Stimulated activated CD8-positive, alpha-beta memory T cell treated with anti-CD3 and anti-CD28 coated beads, Interleukin-7, amount 100 ng/mL, for 24 hours (primary cell): ENCODE measurements around the gene LRRC8C.
"Not testable (repeated sequence)": the region's sequence is repeated elsewhere in the genome, so short reads cannot be mapped to it uniquely, and the experiment has no call there.

ENCODE experiments used
- DNase-seq: peaks from one replicate; pipeline ENCODE4 v3.0.0-alpha.2; 2020; ENCODE audit warnings: low read depth

LRRC8C gene

DNA sequence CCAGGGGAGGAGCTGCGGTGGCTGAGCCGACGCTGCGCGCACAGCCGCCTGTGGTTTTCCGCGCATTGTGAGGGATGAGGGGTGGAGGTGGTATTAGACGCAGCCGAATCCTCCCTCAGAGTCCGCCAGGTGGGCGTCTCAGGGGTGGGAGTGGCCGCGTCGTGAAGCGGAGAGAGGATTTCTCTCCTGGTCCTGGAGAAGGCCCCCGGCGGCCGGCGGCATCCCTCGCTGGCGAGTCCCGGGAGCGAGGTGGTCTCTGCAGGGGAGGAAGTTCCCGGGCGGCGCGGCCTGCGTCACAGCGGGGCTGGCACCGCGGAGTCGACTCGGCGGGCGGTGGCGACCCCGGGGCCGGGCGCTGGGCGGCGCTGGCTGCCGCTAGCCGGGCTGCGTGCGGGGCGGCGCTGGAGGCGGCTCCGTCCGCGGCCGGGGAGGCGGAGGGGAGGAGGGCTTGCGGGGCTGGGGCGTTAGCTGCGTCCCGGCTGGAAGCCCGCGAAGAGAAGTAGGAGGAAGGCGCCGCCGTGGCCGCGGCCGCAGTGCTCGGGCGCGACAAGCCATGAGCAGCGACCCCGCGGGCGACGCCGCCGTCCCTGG lies at the start of gene LRRC8C:
Gene LRRC8C (plus strand): TSS at position 464 of the 591 bp plus-strand sequence. CDS start 53,354 bp downstream, outside the sequence.
- DNase-seq, result peak; percentile 75

DNA sequence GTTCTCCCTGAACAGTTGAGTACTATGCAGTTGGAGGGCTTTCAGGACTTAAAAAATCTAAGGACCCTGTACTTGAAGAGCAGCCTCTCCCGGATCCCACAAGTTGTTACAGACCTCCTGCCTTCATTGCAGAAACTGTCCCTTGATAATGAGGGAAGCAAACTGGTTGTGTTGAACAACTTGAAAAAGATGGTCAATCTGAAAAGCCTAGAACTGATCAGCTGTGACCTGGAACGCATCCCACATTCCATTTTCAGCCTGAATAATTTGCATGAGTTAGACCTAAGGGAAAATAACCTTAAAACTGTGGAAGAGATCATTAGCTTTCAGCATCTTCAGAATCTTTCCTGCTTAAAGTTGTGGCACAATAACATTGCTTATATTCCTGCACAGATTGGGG lies 48.7 kb upstream of the LRRC8C start:
- DNase-seq, result no peak

DNA sequence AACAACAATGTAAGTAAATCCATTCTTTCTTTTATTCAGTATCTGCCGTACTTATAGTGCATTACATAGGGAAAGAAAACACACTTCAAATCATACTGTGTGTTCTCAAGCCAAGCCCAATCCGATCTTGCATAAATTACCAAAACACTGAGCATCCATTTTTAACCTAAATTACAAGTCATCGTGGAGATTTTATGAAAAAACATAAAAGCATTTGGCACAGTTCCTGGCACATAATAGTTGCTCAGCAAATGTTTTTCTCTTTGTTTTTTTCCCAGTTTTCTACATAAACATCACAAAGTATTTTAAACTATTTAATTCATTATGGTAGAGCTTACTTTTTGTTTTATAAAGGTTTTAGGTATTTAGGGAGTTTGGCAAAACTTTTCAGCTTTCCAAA lies 48.1 kb upstream of the LRRC8C start:
- no peak for DNase-seq

DNA sequence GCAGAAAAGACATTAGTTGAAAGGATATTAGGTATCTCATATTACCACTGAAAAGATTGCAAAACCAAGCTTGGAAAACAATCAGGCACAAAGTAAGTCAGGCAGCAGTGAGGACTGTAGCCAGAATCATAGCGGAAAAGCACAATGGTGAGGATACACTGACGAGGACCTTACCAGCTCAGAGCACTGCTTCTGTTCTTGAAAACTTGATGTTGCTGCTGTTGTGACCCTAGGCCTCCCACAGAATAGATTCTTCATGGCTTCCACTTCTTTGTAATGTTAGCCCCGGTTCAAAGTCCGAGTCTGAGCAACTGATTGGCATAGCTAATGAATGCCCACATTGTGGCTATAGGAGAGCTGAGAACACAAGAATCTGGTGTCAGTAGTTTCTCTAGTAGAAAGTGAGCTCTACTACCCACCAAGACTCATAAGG lies 45.2 kb upstream of the LRRC8C start:
- DNase-seq, result no peak

DNA sequence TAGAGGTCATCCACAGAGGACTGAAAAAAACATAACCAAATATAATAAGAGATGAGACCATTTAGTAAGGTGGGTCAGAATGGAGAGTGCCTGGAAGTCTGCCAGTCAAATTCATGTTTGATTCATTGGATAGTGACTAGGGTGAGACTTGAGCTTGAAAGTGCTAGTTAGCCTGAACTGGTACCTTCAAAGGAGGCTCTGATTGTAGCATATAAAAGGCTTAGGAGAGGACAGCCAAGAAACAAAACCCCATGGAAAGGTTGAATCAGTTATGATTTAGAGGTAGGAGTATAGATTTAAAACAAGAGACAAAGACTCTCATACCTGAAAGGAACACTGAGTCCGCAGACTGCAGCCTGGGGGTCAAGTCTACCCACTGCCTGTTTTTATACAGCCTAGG lies 44.4 kb upstream of the LRRC8C start:
- no peak for DNase-seq

DNA sequence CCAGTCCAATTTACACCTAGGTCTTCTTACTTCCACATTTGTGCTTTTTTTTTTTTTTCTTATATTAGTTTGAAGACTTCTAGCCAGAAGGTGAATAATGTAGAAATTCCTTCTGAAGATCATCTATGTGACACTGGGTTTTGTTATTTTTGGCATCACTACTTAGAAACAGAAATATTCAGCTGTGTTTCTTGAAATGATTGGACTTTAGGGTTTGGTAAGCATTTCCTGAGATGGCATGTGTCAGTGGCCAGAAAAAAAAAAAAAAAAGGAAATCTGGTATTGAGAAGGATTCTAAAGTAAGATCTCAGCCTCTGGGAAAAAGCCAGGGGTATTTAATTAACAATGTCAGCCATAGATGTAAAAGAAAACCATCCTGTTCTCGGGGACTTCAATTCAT lies 43.4 kb upstream of the LRRC8C start:
- DNase-seq, result no peak

DNA sequence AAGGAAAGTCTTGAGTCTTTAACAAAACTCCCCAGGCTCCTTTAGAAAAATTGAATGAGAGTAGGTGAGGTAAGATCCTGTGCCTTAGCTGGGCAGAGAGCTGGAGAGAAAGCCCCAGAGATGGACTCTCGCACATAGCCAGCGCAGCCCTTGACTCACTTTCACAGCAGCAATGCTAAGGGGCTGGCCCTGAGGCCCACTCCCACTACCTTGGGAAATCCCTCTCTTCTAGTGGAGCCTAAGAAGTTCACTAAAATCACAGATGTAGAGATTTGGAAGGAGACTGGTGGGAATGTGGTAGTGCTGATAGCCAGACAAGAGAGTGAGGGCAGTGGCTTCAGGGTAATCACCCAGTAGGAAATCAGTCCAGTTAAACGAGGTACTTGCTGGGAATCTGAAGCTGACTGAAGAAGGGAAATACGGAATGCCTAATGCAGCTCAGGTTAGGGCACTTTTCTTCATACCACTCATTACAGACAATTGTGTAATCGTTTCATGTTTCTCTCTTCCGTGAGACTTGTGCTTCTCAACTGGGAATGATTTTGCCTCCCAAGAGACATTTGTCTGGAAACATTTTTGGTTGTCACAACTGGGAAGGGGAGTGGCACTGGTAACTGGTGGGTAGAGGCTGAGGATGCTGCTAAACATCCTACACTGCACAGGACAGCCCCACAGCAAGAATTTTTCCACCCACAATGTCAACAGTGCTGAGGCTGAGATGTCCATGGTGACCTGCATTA lies 42.4 kb upstream of the LRRC8C start:
- no peak for DNase-seq

DNA sequence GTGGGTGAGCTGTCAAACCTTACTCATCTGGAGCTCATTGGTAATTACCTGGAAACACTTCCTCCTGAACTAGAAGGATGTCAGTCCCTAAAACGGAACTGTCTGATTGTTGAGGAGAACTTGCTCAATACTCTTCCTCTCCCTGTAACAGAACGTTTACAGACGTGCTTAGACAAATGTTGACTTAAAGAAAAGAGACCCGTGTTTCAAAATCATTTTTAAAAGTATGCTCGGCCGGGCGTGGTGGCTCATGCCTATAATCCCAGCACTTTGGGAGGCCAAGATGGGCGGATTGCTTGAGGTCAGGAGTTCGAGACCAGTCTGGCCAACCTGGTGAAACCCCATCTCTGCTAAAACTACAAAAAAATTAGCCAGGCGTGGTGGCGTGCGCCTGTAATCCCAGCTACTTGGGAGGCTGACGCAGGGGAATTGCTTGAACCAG lies 40.0 kb upstream of the LRRC8C start:
- not testable (repeated sequence) for DNase-seq

DNA sequence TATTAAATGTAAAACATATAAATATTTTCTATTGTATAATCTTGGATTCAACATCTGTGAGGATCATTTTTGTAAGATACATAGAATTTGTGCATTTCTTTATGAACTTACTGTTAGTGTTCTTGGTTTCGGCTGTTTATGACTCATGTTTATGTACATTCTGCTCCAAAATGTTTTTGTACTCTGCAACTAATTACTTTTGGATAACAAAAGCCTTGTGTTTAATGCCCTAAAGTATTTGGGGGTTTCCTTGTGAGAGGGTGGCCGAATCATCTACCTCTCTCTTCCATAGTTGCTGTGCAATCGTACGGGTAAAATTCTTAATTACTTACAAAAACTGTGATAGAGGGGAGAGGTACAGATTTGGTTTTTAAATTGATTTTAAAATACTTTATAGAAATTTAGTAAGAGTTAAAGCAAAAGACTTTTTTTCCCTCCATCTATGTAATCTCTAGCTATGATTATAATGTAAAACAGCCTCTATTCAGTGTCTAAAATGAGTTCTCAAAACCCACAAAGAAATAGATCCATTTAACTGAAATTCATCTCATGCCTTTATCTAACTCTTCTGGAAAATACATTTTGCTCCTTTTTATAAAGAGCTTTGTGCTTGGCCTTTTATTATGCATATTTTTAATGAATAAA lies 38.7 kb upstream of the LRRC8C start:
- DNase-seq, result no peak

DNA sequence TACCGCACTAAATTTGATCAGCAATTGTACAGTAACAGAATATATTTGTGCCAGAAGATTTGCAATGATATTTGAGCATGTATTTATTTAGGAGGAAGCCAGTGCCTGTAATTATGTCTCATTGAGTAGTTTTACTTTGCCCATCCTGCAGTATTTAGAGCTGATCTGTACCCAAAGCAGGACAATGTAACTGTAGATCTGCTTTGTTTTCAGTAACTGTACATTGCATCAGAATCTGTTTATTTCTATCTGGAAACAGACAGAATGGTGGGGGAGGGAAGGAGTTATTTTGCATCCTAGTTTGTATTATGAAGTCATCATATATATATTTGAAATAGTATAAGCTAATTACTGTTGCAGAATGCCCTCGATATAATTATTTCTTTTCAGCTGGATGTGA lies 36.2 kb upstream of the LRRC8C start:
- no peak for DNase-seq

DNA sequence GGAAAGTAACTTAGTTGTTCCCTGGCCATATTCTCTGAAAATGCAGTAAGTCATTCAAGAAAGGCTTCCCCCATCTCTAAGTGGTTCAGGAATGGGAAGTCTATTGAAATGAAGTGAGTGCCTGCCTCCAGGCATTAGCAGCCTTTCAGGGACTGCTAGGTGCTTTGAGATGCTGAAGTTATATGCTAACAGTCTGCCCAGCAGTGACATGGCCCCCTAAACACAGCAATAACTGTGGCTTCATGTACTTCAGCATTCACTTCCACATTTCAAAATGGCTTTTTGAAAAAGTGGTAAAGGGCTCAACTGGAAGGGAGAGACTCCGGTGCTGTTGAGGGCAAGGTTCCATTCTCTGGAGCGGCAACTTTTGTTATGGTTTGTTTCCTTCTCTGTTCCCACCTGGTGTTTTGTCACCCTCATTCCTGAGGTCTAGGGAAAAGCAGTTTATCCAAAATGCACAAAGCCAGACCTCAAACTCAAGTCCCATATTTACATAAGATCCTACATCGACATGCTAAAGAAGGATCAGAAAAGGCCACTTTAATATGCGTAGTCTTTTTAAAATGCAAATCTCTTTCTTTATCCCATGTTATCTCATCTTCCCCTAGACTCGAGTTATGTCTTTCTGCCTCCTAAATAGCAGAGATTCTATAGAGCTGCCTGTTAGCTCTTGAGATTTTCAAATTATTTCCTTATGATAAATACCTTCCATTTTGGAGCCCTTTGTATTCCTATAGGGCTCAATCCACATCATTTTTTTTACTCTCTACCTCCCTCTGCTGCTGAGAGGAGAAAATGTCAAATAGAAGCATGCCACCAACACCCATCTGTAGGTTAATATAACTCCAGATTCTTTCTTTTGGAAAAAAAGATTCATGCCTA lies 34.2 kb upstream of the LRRC8C start:
- DNase-seq, result no peak

DNA sequence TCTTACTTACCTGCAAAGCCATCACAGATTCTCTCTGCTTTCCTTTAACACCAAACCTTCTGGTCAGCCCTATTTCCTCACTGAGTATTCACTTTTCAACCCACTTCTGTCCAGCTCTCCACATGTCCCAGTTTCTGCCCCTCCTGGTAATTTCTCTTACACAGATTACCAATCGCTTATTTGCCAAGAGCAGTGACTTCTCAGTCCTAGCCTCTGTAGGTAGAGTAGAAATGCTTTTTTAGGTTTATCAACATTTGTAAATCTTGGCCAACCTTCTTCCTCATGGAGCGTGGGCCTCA lies 33.6 kb upstream of the LRRC8C start:
- DNase-seq, result no peak

DNA sequence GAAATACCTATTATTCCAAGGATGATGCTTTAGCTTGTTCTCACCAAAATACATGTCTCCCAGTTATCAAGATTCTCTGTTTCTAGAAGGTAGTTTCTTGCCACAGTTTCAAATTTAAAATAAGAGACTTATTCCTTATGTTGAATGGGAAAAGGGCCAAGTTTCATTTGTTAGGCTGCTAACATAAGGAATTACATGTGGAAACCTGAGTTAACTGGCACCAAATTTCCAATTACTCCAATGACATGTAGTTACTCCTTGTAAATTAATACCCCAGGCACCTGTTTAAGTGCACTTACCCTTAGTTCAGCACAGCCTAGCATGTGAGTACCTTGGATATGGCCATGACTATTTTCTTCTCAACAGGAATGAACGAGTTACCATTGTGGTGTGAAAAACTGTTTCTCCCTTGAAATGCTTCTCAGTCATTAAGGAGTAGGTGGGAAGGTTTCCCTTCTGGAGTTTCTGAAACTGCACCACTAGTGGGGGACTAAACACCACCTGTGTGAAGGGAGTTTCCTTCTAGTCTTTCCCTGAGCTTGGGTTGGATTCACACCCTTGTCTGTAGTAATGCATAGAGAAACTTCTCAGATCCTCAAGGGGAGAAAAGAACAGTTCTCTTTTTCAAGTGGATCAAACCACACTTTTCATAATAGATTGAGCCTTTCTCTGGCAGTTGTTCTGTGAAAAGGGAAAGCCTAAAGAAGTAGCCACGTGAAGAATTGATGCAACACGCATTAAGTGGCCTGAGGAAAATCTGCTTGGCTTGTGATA lies 32.3 kb upstream of the LRRC8C start:
- no peak for DNase-seq

DNA sequence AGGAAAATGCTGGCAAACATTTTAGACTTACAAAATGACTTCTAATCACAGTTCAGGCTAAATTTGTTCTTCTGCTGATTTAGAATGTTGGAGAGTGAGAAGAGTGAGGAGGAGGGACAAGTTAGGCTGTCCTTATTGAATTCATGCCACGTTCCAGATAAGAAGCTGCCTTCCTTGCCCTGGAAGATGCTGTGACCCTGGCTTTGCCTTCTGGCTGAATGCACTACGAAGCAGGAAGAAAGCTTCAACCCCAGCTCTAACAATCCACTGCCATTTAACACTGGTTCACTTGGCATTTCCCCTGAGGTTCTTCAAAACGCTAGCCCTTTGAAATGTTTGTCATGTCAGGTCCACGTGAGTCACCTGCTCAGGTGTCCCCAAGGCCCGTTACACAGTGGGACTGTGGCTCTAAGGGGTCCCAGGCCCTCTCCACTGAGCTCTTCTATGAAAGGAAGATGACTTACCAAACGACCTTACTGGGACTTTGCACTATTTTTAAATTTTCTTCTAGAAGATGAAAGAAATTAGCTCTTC lies 30.0 kb upstream of the LRRC8C start:
- no peak for DNase-seq

DNA sequence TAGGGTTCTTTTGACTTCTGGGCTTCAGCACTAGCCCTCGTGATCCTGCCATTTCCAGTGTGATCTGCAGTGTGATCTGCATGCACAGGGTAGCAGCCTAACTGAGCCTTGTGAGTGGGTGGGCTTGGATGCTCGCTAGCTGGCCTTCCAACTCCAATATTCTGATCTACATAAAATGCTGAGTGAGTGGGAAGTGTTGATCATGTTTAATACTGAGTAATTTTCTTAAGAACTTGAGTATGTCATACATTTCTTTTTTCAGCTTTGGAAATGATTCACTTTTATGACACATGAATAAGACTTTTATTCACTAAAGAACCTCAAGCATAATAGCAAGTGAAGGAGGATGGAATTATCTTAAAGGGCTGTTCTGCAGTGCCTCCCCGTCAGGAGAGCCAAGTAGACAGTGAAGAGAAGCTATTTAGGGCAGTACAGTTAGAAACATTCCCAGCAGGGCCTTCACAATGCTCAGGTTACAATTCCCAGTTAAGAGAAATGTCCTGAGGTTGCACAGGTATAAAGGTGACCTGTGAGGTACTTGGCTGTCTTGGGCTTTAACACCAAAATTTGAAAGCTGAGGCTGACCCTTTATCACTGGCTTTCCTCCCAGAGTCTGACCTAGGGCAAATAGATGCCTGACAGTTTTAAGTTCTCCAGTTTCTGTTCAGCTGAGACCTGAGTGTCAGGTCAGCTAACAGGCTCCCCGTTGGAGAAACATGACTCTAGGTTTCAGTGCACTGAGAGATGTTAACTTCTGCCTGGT lies 29.1 kb upstream of the LRRC8C start:
- no peak for DNase-seq

DNA sequence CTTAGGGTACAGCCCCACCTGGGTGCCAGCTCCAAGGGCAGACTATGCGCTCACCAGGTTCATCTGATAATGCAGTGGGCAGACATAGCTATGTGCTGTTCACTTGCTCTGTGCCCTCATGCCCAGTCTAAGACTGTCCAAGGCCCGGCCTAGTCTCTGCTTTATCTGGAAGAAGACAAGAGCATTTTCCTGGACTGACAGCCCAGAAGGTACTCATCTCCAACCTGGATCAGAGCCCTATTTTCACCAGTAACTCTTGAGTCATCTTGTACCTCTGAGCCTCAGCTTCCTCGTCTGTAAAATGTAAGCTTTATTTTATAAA lies 28.5 kb upstream of the LRRC8C start:
- no peak for DNase-seq

DNA sequence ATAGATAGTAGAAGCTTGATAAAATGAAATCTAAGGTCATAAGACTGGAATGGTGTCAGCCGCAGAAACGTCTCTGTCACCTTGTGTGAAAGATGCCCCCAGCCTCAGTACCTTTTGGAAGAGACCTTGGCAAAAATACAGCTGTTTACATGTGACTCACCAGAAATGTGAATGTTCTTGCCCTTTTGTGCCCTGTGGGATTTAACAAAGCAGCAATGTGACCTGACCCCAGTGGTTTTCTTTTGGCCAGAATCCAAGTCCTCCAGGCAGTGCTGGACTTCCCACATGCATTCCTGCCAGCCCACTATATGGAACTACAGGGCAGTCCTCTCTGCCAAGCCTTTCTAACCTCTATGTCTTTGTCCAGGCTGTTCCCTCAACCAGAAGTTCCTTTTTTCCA lies 27.2 kb upstream of the LRRC8C start:
- no peak for DNase-seq

DNA sequence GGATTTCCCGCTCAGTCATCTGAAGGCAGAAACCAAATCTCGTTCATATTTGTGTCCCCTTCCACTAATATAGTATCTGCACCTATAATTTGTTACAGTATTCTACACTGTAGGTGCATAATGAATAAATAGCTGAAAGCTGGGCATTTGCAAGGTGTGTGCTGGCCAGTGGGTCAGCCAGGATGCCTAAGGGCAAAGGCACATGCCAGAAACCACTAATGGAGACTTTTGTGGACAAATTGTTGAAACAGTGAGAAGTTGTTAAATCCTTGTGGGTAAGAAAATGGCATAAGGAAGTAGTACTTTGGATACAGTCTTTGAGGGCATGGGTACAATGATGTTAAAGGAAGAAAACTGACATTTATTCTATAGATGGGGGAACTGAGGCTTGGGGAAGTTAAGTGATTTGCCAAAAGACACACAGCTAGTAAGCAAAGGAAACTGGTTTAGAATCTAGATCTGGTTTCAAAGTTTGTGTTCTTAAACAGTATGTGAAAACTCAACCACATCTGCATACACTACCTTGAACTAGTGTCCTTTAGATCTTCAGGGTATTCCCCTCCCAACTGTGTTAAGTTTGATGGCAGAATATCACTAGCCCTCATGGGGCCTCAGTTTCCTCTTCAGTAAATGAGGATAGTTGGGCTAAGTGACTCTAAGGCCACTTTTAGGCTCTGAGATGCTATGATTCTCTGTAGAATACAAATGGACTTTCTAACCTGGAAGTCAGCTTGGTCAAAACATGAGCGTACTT lies 26.5 kb upstream of the LRRC8C start:
- no peak for DNase-seq

DNA sequence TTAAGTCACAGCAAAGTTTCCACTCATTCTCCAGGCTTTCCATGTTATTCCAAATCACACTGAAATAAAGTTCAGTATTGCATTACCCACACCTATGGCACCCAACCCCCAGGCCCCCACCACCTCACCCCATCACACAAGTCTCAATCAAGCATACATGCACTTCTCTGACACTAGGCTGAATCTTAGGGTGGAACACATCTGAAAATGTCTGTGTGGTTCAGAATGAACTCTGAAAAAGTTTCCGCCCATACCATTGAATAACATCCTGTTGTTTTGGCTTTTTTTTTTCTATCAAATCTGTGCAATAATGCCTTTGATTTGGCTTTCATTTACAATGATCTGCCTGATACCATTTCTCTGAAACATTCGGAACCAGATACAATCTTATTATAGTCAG lies 25.8 kb upstream of the LRRC8C start:
- no peak for DNase-seq
